IPS-15b (cell line): Measurements from ENCODE around the gene SMAP2.
"Not testable (repeated sequence)": the region's sequence is repeated elsewhere in the genome, so short reads cannot be mapped to it uniquely, and the experiment has no call there.

ENCODE experiments used
- H3K27me3 ChIP-seq: one replicate; pipeline ENCODE4 v1.6.1; 2013; ENCODE audit warnings: low read length; ENCODE audit not compliant: control insufficient read depth, insufficient read depth
- H3K36me3 ChIP-seq: one replicate; pipeline ENCODE4 v1.6.1; 2013; ENCODE audit warnings: low read length; ENCODE audit not compliant: control insufficient read depth, insufficient read depth
- H3K4me1 ChIP-seq: one replicate; pipeline ENCODE4 v1.6.1; 2013; ENCODE audit warnings: mild to moderate bottlenecking, low read length; ENCODE audit not compliant: control insufficient read depth, insufficient read depth
- H3K4me3 ChIP-seq: one replicate; pipeline ENCODE4 v1.5.1; 2013; ENCODE audit warnings: low read depth, low read length
- H3K9ac ChIP-seq: one replicate; pipeline ENCODE4 v1.6.1; 2013; ENCODE audit warnings: low read depth, mild to moderate bottlenecking, low read length
- H3K9me3 ChIP-seq: one replicate; pipeline ENCODE4 v1.6.1; 2013; ENCODE audit warnings: mild to moderate bottlenecking, low read length; ENCODE audit not compliant: control insufficient read depth, insufficient read depth

SMAP2 gene

DNA sequence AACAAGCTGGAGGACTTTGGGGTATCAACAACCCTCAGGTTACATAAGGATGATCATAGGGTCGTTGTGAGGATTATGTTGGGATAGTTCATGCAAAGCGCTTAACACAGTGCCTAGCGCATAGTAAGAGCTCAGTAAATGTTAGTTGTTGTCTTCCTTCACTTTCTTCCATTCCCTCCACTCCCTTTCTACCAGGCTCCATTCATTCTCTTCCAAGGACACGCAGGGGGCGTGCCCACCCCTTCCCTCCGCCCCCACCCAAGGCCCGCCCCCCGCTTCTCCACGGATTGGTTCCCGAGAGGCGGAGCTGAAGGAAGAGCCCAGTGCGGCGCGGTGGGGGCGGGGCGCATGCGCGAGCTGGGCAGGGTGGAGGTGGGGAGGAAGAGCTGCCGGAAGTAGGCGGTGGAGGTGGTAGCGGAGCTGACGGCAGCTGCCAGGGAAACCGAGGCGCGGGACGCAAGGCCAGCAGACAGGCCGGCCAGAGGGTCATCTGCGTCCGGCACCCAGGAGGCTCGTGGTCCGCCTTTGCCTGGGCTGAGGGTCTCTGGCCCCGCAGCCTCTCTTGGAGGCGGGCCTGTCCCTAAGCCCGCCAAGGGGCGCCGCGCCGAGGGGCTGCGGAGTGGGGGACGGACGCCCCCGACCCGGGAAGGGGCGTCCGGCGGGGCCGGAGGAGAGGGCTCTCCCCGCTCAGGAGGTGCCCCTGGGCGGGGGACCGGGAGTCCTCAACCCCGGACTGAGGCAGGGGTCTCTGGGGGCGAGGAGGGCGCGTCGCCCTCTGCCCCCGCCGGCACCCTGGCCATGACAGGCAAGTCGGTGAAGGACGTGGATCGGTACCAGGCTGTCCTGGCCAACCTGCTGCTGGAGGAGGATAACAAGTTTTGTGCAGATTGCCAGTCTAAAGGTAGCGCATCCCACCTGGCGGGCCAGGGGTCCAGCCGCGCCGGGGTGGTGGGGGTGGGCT is at the start of gene SMAP2:
Gene SMAP2, plus strand, starts transcription at position 405 of the 961 bp plus-strand sequence. Its CDS starts 394 bp downstream, at position 799.
- H3K9me3 ChIP-seq, result no peaks in the 10 kb centered on the region
- no peaks in the 10 kb centered on the region for H3K4me1 ChIP-seq
- H3K4me3 ChIP-seq, result peak within 1 kb of the TSS; percentile 84
- H3K27me3 ChIP-seq, result peaks cover 6% of the 10 kb centered on the region
- no peak within 1 kb of the TSS for H3K9ac ChIP-seq
- no peaks in the 10 kb centered on the region for H3K36me3 ChIP-seq

DNA sequence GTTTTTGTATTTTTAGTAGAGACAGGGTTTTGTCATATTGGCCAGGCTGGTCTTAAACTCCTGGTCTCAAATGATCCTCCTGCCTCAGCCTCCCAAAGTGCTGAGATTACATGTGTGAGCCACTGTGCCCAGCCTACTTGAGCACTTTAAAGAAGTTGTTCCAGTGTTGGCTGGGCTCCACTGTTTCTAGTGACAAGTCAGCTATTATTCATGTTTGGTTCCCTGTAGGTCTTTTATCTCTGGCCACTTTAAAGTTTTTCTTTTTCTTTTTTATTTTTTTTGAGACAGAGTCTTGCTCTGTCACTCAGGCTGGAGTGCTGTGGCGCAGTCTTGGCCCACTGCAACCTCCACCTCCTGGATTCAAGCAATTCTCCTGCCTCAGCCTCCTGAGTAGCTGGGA is 42.1 kb upstream of the SMAP2 start:
- not testable (repeated sequence) for H3K27me3 ChIP-seq, H3K36me3 ChIP-seq, H3K4me1 ChIP-seq, H3K9ac ChIP-seq, H3K4me3 ChIP-seq, H3K9me3 ChIP-seq

DNA sequence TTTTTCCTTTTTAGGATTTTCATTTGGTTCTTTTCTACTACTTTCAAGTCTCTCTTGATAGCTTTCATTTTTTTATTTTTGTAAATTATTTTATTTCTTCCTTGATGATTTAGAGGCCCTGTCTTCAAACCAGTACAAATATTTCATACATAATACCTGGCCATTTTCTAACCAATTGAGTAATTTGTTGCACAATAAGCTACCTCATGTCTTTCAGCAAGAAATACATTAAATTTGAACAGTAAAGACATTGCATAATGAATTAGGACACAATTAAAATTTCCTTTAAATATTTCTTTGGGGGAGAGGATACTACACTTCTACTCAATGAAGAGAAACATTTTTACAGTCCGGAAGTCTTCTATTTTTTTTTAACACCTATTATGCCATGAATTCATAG is 40.8 kb upstream of the SMAP2 start:
- Histone ChIP-seq H3K4me3 (no peak overlapping the region), H3K4me1 (no peaks in the 10 kb centered on the region), H3K27me3 (no peaks in the 10 kb centered on the region), H3K36me3 (no peaks in the 10 kb centered on the region), H3K9ac (no peak overlapping the region), H3K9me3 (no peaks in the 10 kb centered on the region)

DNA sequence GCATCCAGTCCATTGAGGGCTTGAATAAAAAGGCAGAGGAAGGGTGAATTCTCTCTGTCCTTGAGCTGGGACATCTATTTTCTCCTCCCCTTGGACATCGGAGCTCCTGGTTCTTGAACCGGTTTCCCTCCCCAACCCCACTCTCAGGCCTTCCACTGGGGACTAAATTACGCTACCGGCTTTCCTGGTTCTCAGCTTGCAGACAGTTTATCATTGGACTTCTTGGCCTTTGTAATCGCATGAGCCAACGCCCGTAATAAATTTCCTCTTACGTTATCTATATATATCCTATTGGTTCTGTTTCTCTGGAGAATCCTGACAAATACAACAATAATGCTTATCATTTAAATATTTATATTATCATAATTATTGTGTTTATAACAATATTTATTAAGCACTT is 36.1 kb upstream of the SMAP2 start:
- Histone ChIP-seq H3K27me3 (peaks cover 9% of the 10 kb centered on the region), H3K36me3 (no peaks in the 10 kb centered on the region), H3K4me3 (no peak overlapping the region), H3K9me3 (no peaks in the 10 kb centered on the region), H3K4me1 (no peaks in the 10 kb centered on the region), H3K9ac (no peak overlapping the region)

DNA sequence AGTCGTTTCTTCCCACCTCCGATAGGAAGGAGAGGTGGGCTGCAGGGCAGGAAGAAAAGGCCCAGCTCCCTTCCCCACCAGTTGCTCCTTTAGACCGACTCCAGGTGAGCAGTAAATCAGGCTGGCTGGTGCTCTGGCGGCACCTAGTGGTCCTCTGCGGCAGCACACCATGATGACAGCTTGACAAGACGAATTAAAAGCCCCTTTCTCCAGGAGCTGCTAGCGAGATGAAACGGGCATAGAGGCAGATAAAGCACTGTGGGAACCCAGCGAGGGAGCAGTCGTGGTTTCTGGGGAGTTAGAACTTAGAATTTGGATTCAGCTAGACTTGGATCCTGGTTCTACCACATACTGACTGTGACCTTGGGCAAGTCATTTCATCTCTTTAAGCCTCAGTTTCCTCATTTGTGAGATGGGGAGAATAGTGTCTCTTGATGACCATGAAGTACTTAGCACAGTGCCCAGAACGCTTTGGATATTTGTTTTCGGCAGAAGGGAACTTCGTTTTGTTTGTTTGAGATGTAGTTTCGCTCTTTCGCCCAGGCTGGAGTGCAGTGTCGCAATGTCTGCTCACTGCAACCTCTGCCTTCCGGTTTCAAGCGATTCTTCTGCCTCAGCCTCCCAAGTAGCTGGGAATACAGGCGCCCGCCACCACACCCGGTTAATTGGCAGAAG is 34.6 kb upstream of the SMAP2 start:
- no peaks in the 10 kb centered on the region for H3K36me3 ChIP-seq
- peaks cover 9% of the 10 kb centered on the region for H3K27me3 ChIP-seq
- H3K4me1 ChIP-seq, result no peaks in the 10 kb centered on the region
- no peak overlapping the region for H3K4me3 ChIP-seq
- no peak overlapping the region for H3K9ac ChIP-seq
- no peaks in the 10 kb centered on the region for H3K9me3 ChIP-seq

DNA sequence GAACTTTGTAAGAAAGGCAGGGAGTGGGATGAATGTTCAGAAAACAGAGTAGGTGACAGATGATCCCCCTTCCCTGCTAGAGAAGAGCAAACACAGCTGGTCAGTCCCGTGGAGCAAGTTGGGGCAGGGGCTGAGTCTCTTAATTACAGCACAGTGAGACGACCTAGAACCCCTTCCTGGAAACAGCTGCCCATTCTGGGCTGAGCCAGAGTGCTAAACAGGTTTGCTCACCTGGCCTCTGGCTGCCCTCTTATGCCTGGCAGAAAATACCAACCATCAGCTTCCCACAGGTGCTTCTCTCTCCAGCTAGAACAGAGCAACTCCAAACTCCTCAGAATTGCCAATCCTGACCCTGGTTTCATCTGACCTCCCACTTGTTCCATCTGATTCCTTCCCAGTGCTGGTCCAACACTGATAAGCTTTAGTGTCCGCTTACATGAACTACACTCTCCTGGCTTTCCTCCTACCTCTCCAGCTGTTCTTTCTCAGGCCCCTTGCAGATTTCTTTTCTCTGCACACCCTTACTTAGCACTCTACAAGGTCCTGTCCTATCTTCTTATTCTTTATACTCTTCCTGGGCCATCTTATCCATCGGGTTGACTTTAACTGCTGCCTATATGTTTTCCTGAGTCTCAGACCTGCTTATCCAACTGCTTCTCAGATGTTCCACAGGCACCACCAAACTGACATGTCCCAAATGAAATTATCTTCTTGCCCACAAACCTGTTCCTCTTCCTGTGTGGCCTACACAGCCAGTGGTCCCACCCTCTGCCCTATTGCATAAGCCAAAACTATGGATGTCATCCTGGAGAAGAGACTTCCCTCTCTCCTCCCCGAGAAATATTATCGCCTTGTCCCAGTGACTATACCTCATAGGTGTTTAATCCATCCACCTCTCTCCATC is 33.9 kb upstream of the SMAP2 start:
- Histone ChIP-seq H3K4me3 (no peak overlapping the region), H3K9me3 (no peaks in the 10 kb centered on the region)

DNA sequence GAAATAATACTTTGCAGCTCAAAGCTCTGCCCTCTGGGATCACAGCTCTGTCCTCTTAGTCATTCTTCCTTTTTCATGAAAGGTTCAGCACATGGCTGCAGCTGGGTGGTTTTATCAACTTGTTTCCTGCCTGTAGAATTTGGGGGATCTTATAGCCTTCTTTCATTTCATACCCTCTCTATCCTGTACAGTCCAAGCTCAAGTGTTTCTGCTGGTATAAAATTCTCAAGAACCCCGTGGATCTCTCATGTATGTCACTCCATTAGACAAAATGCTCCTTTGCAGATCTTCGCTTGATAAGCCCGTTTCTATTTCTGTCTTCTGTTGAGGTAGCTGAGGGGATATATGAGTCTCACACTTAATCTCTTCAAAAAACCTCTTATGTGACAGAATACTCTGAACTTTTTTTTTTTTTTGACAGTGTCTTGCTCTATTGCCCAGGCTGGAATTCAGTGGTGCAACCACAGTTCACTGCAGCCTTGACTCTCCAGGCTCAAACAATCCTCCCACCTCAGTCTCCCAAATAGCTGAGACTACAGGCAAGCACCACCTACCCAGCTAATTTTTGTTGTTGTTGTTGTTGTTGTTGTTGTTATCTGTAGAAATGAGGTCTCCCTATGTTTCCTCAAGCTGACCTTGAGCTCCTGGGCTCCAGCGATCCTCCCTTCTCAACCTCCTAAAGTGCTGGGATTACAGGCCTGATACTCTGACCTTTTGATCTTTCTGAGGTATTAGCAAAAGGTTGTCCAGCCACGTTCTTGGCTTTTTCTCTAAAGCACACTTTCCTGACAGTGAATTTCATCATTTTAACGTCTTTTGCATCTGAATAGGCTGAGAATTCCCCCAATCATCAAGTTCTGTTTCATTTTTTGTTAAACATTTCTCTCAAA is 31.8 kb upstream of the SMAP2 start:
- Histone ChIP-seq H3K9me3 (no peaks in the 10 kb centered on the region), H3K4me3 (no peak overlapping the region), H3K4me1 (no peaks in the 10 kb centered on the region), H3K36me3 (no peaks in the 10 kb centered on the region), H3K27me3 (peaks cover 9% of the 10 kb centered on the region), H3K9ac (no peak overlapping the region)

More for the DNA sequence above, 33.9 kb upstream of the SMAP2 start:
- no peak overlapping the region for H3K9ac ChIP-seq
- no peaks in the 10 kb centered on the region for H3K36me3 ChIP-seq
- H3K4me1 ChIP-seq, result no peaks in the 10 kb centered on the region
- H3K27me3 ChIP-seq, result peaks cover 9% of the 10 kb centered on the region

DNA sequence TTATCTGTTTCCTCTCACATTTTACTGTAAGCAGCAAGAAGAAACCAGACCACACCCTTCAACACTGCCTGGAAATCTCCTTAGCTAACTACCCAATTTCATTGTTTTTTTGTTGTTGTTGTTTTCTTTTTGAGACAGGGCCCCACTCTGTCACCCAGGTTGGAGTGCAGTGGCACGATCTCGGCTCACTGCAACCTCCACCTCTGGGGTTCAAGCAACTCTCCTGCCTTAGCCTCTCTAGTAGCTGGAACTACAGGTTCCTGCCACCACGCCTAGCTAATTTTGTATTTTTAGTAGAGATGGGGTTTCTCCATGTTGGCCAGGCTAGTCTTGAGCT is 31.2 kb upstream of the SMAP2 start:
- not testable (repeated sequence) for H3K36me3 ChIP-seq, H3K27me3 ChIP-seq, H3K4me3 ChIP-seq, H3K9ac ChIP-seq, H3K9me3 ChIP-seq, H3K4me1 ChIP-seq

DNA sequence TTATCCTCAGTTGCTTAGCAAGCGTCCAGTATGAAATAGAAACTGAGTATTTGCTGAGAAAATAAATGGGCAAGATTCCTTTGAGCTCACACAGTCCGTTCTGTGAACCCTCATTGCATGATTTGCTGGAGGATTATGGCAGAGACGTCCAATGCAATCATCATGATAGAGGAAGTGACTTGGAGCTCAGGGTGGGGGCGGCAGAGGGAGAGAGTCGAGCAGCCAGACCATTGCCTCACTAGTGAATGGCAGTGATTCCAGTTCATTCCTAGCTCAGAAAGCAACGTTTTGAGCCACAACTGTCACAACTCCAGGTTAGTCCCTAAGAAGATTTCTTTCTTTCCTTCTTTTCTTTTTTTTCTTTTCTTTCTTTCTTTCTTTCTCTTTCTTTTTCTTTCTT is 28.9 kb upstream of the SMAP2 start:
- Histone ChIP-seq H3K9me3 (no peaks in the 10 kb centered on the region), H3K4me1 (no peaks in the 10 kb centered on the region), H3K36me3 (no peaks in the 10 kb centered on the region), H3K9ac (no peak overlapping the region), H3K4me3 (no peak overlapping the region), H3K27me3 (peaks cover 2% of the 10 kb centered on the region)

DNA sequence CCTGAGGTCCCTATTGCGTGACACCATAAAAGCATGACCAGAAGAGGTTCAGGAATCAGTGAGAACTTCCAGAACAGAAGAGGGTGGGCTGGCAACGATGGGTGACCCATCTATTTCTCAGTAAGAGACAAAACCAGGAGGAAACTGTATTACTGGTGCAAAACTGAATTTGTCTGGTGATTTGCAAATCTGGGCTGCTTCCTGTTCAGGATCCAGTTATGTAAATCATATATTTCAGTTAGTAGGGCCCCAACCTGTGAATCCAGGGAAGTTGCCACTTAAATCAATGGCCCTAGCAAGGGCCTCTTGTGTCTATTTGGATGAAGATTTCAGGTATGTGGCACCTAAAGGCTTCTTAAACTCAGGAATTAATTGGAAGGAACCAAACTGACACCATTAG is 23.1 kb upstream of the SMAP2 start:
- H3K36me3 ChIP-seq, result no peaks in the 10 kb centered on the region
- no peaks in the 10 kb centered on the region for H3K27me3 ChIP-seq
- H3K9ac ChIP-seq, result no peak overlapping the region
- H3K9me3 ChIP-seq, result no peaks in the 10 kb centered on the region
- no peaks in the 10 kb centered on the region for H3K4me1 ChIP-seq
- no peak overlapping the region for H3K4me3 ChIP-seq

DNA sequence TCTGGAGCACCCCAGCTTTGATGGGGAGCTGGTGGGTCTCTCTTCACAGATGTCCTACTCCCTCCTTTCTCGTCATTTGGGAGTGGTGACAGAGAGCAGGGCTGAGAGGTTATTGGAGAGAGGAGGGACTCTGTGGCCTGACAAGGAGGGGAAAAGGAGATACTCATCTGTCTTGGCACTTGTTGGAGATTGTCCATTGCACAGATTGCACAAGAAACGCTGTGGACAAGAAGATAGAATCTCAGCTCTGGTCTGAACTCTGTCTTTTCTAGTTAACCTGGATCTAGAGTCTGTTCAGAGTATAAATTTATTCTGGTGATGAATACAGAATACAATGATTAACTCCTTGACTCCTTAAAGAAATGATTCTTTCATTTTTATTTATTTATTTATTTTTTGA is 22.4 kb upstream of the SMAP2 start:
- Histone ChIP-seq H3K27me3 (no peaks in the 10 kb centered on the region), H3K4me3 (no peak overlapping the region), H3K9ac (no peak overlapping the region), H3K36me3 (no peaks in the 10 kb centered on the region), H3K4me1 (no peaks in the 10 kb centered on the region), H3K9me3 (no peaks in the 10 kb centered on the region)
